NT2/D1 (cell line): ENCODE data around the gene JPT1.
"Not testable (repeated sequence)": the region's sequence is repeated elsewhere in the genome, so short reads cannot be mapped to it uniquely, and the experiment has no call there.

Experiments
- DNase-seq: peaks from one replicate; pipeline ENCODE4 v3.0.0-alpha.2; 2011; ENCODE audit warnings: low read depth, low spot score
- H3K27me3 ChIP-seq: 2 replicates; pipeline ENCODE4 v1.6.0; 2011; ENCODE audit warnings: mild to moderate bottlenecking; ENCODE audit not compliant: insufficient read length, insufficient read depth
- H3K36me3 ChIP-seq: 2 replicates; pipeline ENCODE4 v1.6.1; 2011; ENCODE audit warnings: mild to moderate bottlenecking, low read length, mixed read lengths; ENCODE audit not compliant: insufficient read depth, insufficient read length
- H3K4me1 ChIP-seq: 2 replicates; pipeline ENCODE4 v1.5.1; 2011; ENCODE audit not compliant: insufficient read depth, insufficient read length
- H3K4me3 ChIP-seq: 2 replicates; pipeline ENCODE4 v1.5.1; 2011; ENCODE audit warnings: low read depth; ENCODE audit not compliant: insufficient read length
- H3K9ac ChIP-seq: 2 replicates; pipeline ENCODE4 v1.6.0; 2011; ENCODE audit warnings: low read depth; ENCODE audit not compliant: insufficient read length
- H3K9me3 ChIP-seq: 2 replicates; pipeline ENCODE4 v1.5.1; 2011; ENCODE audit warnings: mild to moderate bottlenecking, low read length; ENCODE audit not compliant: insufficient read depth
- SUZ12 ChIP-seq: IDR thresholded peaks from 2 replicates; pipeline ENCODE4 v1.6.1; 2011; ENCODE audit not compliant: insufficient read length, insufficient read depth; ENCODE audit errors: extremely low read depth
- YY1 ChIP-seq: IDR thresholded peaks from 2 replicates; pipeline ENCODE4 v1.6.1; 2011; ENCODE audit not compliant: insufficient read length, insufficient read depth
- ZNF274 ChIP-seq: IDR thresholded peaks from 2 replicates; pipeline ENCODE4 v1.6.1; 2011; ENCODE audit warnings: mild to moderate bottlenecking, low read depth, low read length

Gene JPT1

GRCh38 chr17:75131278-75132017 is 22.9 kb downstream of the JPT1 start, which contains the start of gene NT5C:
TSS of gene NT5C (minus strand) at chr17:75131742. CDS start at chr17:75131707, 35 bp downstream.
- DNase-seq = peak; percentile 69

GRCh38 chr17:75130632-75131277 is 23.6 kb downstream of the JPT1 start:
- H3K27me3 ChIP-seq = no peaks in the 10 kb centered on the region
- H3K9ac ChIP-seq = peak overlapping the region; percentile 92
- no peak for TF ChIP-seq SUZ12
- no peak for TF ChIP-seq YY1
- no peak for TF ChIP-seq ZNF274
- H3K4me3 ChIP-seq = peak overlapping the region; percentile 76
- peaks cover 44% of the 10 kb centered on the region for H3K36me3 ChIP-seq
- DNase-seq = no peak
- peaks cover 12% of the 10 kb centered on the region for H3K4me1 ChIP-seq
- no peaks in the 10 kb centered on the region for H3K9me3 ChIP-seq

More at GRCh38 chr17:75131278-75132017, 22.9 kb downstream of the JPT1 start, which contains the start of gene NT5C:
- Histone ChIP-seq H3K36me3 (peaks cover 48% of the 10 kb centered on the region), H3K4me3 (peak within 1 kb of the TSS; percentile 76), H3K9ac (peak within 1 kb of the TSS; percentile 92), H3K27me3 (no peaks in the 10 kb centered on the region), H3K4me1 (peaks cover 12% of the 10 kb centered on the region), H3K9me3 (no peaks in the 10 kb centered on the region)
- TF ChIP-seq SUZ12 (no peak), ZNF274 (no peak), YY1 (no peak)

DNA sequence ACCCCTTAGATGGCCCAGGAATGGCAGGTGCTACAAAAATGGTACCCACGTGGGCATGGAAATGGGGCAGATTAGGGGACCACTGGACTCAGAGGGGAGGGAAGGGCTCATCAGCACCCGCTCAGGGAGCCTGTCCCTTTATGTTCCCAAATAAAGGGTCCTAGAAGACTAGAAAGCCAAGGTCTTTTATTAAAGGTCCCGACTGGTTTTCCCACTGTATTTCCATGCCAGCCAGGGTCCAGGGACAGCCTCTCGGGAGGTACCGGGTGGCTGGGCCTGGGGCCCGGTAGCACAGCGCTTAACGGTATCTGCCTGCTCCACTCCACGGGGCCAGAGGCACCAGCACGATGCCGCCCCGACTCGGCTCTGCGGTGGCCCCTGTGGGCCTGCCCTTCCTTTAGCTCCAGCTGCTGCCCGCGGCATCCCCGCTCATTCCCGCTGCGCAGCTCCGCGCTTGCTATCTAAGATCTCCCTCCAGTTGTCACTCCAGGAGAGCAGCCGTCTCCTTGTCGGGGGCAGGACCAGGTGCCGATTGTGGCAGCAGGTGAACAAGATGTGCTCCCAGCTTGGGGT is 24.2 kb downstream of the JPT1 start:
- Histone ChIP-seq H3K9me3 (no peaks in the 10 kb centered on the region), H3K4me1 (peaks cover 12% of the 10 kb centered on the region), H3K9ac (peak overlapping the region; percentile 92), H3K36me3 (peaks cover 38% of the 10 kb centered on the region), H3K4me3 (peak overlapping the region; percentile 76), H3K27me3 (no peaks in the 10 kb centered on the region)
- no peak for DNase-seq
- TF ChIP-seq ZNF274 (no peak), SUZ12 (no peak), YY1 (no peak)

DNA sequence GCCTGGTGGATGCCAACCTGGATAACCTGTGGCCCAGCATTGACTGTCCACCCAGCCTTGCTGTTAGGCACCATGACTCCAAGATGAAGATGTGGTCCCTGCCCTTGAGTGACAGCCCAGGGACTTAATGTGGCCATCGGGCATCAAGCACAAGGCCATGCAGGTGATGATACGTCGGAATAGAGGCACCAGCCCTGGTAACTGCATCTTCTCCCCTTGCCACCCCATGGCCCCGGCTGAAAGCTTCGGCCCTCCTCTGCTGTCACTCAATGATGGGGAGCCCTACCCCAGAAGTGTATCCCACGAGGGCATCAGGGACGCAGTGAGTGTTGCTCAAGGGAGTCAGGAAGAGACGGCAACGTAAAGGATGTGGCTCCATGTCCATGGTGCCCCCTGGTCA is 24.7 kb downstream of the JPT1 start:
- no peak for DNase-seq
- H3K36me3 ChIP-seq = peaks cover 33% of the 10 kb centered on the region
- H3K9me3 ChIP-seq = no peaks in the 10 kb centered on the region
- TF ChIP-seq YY1 (no peak), SUZ12 (no peak), ZNF274 (no peak)
- H3K4me1 ChIP-seq = peaks cover 12% of the 10 kb centered on the region
- no peaks in the 10 kb centered on the region for H3K27me3 ChIP-seq
- H3K9ac ChIP-seq = no peak overlapping the region
- H3K4me3 ChIP-seq = no peak overlapping the region

DNA sequence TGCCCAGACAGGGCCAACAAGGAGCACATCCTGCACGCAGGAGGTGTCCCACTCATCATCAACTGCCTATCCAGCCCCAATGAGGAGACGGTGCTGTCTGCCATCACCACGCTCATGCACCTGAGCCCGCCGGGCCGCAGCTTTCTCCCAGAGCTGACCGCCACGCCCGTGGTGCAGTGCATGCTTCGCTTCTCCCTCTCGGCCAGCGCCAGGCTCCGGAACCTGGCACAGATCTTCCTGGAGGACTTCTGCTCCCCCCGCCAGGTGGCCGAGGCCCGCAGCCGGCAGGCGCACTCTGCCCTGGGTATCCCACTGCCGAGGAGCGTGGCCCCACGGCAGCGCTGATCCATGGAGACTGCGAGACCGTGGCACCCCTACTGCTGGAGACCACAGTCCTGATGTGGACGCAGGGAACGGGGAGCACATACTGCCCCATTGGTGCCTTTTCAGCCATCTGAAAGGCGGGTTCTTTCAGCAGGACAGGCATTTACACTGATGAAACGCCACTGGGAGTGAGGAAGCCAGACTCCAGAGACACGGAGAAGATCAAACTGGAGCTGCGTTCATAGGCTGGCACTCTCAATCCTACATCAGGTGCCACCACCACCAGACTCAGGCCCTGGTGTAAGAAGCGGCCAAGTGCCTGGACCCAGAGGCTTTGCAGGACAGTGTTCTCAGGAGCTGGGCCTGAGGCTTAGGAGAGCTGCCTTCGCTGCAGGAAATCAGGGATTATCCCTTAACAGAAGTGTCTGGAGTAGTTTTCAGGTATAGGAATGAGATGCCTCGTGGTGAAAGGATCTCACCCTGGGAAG is 25.4 kb downstream of the JPT1 start:
- Histone ChIP-seq H3K4me3 (no peak overlapping the region), H3K9me3 (no peaks in the 10 kb centered on the region), H3K4me1 (peaks cover 12% of the 10 kb centered on the region), H3K27me3 (no peaks in the 10 kb centered on the region), H3K9ac (peak overlapping the region; percentile 37), H3K36me3 (peaks cover 28% of the 10 kb centered on the region)
- no peak for TF ChIP-seq ZNF274
- TF ChIP-seq SUZ12 = no peak
- no peak for TF ChIP-seq YY1
- DNase-seq = no peak

- not testable (repeated sequence) for H3K27me3 ChIP-seq, H3K9ac ChIP-seq, H3K9me3 ChIP-seq, H3K4me3 ChIP-seq, DNase-seq
- H3K36me3 ChIP-seq = peaks cover 28% of the 10 kb centered on the region
- peaks cover 12% of the 10 kb centered on the region for H3K4me1 ChIP-seq
Observed at GRCh38 chr17:75127936-75128335, 26.4 kb downstream of the JPT1 start.
